NCI-H1694 treated with DMSO at 0.1 percent for 48 hours (cell line): ENCODE data around the gene LINC01488.

Source experiments
- DNase-seq: peaks from one replicate; lab custom pipeline; 2025; lab: John Stamatoyannopoulos, UW

The LINC01488 gene

GRCh38 chr11:69493931-69494821, 12.7 kb downstream of the LINC01488 start:
- no peak for DNase-seq

GRCh38 chr11:69494851-69495250, 13.4 kb downstream of the LINC01488 start:
- no peak for DNase-seq

GRCh38 chr11:69495441-69496201, 14.2 kb downstream of the LINC01488 start:
- DNase-seq, result no peak

- DNase-seq, result no peak
These were observed 14.7 kb downstream of the LINC01488 start for GRCh38 chr11:69496202-69496557.

- DNase-seq, result no peak
These were observed 15.3 kb downstream of the LINC01488 start for GRCh38 chr11:69496631-69497220.

GRCh38 chr11:69497221-69497787, 15.8 kb downstream of the LINC01488 start:
- no peak for DNase-seq

GRCh38 chr11:69498614-69499175, 17.2 kb downstream of the LINC01488 start:
- no peak for DNase-seq

- DNase-seq, result no peak
These were observed 17.9 kb downstream of the LINC01488 start for GRCh38 chr11:69499186-69499917.

- DNase-seq, result no peak
These were observed 18.4 kb downstream of the LINC01488 start for GRCh38 chr11:69499918-69500284.

GRCh38 chr11:69500285-69501120, 19.0 kb downstream of the LINC01488 start:
- no peak for DNase-seq

GRCh38 chr11:69501121-69501489, 19.6 kb downstream of the LINC01488 start:
- no peak for DNase-seq

- no peak for DNase-seq
These were observed 20.7 kb downstream of the LINC01488 start for GRCh38 chr11:69501891-69502860.

GRCh38 chr11:69504127-69504526, 22.7 kb downstream of the LINC01488 start:
- no peak for DNase-seq

GRCh38 chr11:69504576-69505335, 23.3 kb downstream of the LINC01488 start:
- no peak for DNase-seq

GRCh38 chr11:69508974-69509373, 27.5 kb downstream of the LINC01488 start:
- no peak for DNase-seq

- no peak for DNase-seq
These were observed 27.9 kb downstream of the LINC01488 start for GRCh38 chr11:69509381-69509780.

GRCh38 chr11:69509846-69510390, 28.5 kb downstream of the LINC01488 start:
- no peak for DNase-seq
